ENCODE measurements around the gene RFC2. TPM values are rescaled to one million over a fixed set of nuclear protein-coding genes. Genes with fewer than 3 reads are reported as not detected.

RFC2 gene
- total and polyA plus RNA-seq, 10 of the 15 experiments (the other 5 are each of a cell fraction or from before 2014, with no cell fraction given): 25.8 to 145 (median 90.9) TPM

DNA sequence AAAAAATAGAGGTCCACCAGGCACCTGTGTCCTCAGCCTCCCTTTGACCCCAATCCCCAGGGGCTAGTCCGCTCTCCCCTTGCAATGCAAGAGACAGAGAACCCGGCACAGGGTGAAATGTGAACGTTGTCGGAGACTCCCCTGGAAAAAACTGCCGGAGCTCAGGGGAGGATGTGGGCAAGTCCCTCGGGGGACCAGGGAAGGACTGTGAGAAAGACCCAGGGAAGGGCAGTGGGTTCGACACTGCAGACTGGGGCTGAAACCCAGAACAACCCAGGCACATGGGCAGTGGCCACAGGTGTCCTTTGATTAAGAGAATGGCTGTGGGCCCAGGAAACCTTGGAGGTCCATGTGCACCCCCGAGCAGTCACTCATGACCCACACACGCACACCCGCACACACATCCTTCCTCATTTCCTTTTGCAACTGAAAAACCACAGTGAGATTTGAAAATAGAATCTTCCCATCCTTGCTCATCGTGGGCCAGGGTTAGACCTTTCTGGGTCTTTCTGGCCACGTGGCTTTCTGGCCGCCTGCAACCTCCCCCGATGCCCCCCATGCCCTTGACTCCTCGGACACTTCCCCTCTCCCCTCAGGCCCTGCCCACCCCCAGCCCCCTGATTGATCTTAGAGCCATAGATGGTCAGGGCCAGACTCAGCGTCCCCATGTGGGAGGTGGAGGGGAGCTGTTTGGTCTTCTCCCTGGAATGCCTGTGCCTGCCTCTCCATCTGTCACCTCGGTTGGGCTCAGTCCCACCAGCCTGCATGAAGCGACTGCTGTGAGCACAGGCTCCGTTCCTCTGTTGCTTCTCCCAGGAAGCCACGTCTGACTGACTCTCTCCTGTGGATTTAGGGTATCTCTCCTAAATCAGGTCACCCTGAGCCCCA lies 36.5 kb downstream of the RFC2 start (continued):
- TF ChIP-seq NR2C2 (IDR thresholded peaks at IDR 0.05; ENCODE audit: borderline replicate concordance, control insufficient read depth, insufficient read length, low read depth) (no peak), GATAD2B (conservative IDR thresholded peaks at IDR 0.05; ENCODE audit: low read depth) (peak; percentile 99), NFIC (IDR thresholded peaks at IDR 0.05; ENCODE audit: low read depth, low read length) (no peak), IRF4 (IDR thresholded peaks at IDR 0.05; ENCODE audit: low read depth, low read length) (peak; percentile 49; the same call in 1 of the 2 replicates), RCOR1 (conservative IDR thresholded peaks at IDR 0.05; ENCODE audit: low read depth, low read length) (no peak), RUNX3 (IDR thresholded peaks at IDR 0.05; ENCODE audit: low read length) (no peak), SIN3A (IDR thresholded peaks at IDR 0.05; ENCODE audit: low read depth, low read length) (no peak), FOXK2 (IDR thresholded peaks at IDR 0.05) (no peak), RELA (IDR thresholded peaks at IDR 0.05; ENCODE audit: borderline replicate concordance, partially characterized antibody) (no peak), ESRRA (IDR thresholded peaks at IDR 0.05; ENCODE audit: low read length) (no peak), MYC (IDR thresholded peaks at IDR 0.05; ENCODE audit: insufficient read depth, insufficient read length, insufficient replicate concordance, low read length, severe bottlenecking) (peak; percentile 59), EED (IDR thresholded peaks at IDR 0.05; ENCODE audit: low read depth) (peak; percentile 95), BCL11A (IDR thresholded peaks at IDR 0.05; ENCODE audit: low read depth, low read length) (peak; percentile 33; the same call in 1 of the 2 replicates), FOS (IDR thresholded peaks at IDR 0.05; ENCODE audit: borderline replicate concordance, extremely low read depth, insufficient read length) (no peak), NFXL1 (IDR thresholded peaks at IDR 0.05; ENCODE audit: borderline replicate concordance) (no peak), IKZF2 (IDR thresholded peaks at IDR 0.05) (peak; percentile 94 to 95), MEF2B (IDR thresholded peaks at IDR 0.05; ENCODE audit: partially characterized antibody, poor library complexity, severe bottlenecking) (peak; percentile 100), NFYB (IDR thresholded peaks at IDR 0.05; ENCODE audit: insufficient read depth, low read depth, low read length) (no peak), BRCA1 (IDR thresholded peaks at IDR 0.05; ENCODE audit: low read depth, low read length) (no peak), CEBPB (IDR thresholded peaks at IDR 0.05; ENCODE audit: borderline replicate concordance in 1 of 2, low read depth in 2 of 2, low read length in 2 of 2) (no peak)
- TF ChIP-seq, protein P1, sequence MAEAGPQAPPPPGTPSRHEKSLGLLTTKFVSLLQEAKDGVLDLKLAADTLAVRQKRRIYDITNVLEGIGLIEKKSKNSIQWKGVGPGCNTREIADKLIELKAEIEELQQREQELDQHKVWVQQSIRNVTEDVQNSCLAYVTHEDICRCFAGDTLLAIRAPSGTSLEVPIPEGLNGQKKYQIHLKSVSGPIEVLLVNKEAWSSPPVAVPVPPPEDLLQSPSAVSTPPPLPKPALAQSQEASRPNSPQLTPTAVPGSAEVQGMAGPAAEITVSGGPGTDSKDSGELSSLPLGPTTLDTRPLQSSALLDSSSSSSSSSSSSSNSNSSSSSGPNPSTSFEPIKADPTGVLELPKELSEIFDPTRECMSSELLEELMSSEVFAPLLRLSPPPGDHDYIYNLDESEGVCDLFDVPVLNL (IDR thresholded peaks at IDR 0.05; ENCODE audit: low read depth, low read length): no peak
